Upper lobe of left lung (tissue), 4 donors: ENCODE measurements around the gene VENTX.

Experiments
- POLR2A ChIP-seq, 4 donors: fragments of 450-650 bp; IDR thresholded peaks; one replicate each; pipeline ENCODE4 v1.5.1; 2016 to 2017; ENCODE audit warnings: antibody characterized with exemption in 4 of 4, mild to moderate bottlenecking in 2 of 4
- TF ChIP-seq, protein P1 (sequence below), 6 experiments: fragments of 450-650 bp in 4 of 6; fragments of 200-600 bp in 2 of 6; sonication (generic) in 2 of 6; IDR thresholded peaks; one replicate each; pipeline ENCODE4 v1.5.1; 2016 to 2019; ENCODE audit warnings: antibody characterized with exemption in 6 of 6

GRCh38 chr10:133268532-133268931 is 30.9 kb downstream of the VENTX start:
- TF ChIP-seq, protein P1, sequence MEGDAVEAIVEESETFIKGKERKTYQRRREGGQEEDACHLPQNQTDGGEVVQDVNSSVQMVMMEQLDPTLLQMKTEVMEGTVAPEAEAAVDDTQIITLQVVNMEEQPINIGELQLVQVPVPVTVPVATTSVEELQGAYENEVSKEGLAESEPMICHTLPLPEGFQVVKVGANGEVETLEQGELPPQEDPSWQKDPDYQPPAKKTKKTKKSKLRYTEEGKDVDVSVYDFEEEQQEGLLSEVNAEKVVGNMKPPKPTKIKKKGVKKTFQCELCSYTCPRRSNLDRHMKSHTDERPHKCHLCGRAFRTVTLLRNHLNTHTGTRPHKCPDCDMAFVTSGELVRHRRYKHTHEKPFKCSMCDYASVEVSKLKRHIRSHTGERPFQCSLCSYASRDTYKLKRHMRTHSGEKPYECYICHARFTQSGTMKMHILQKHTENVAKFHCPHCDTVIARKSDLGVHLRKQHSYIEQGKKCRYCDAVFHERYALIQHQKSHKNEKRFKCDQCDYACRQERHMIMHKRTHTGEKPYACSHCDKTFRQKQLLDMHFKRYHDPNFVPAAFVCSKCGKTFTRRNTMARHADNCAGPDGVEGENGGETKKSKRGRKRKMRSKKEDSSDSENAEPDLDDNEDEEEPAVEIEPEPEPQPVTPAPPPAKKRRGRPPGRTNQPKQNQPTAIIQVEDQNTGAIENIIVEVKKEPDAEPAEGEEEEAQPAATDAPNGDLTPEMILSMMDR (IDR thresholded peaks at IDR 0.05), result no peak
- TF ChIP-seq POLR2A (IDR thresholded peaks at IDR 0.05), result no peak
